Measurements from ENCODE around the gene HAGHL.

DNA sequence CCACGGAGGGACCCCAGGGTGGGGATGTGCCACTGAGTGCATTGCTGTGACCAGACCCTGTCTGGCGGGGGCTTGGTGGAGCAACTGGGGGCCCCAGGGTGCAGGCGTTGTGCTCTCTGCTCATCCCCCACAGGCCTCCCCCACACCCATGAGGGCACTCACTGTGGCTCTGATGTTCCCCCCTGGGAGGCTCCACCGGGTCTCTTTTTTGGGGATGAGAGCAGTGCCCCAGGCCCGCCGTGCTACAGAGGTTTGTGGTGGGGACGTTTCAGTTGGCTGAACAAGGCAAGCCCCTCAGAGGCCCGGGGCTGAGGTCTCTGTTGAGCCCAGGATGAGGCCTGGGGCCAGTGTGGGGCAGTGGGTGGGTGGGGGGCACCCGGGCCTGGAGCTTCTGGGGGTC lies 3.2 kb upstream of the HAGHL start:
- TF ChIP-seq, protein P1, sequence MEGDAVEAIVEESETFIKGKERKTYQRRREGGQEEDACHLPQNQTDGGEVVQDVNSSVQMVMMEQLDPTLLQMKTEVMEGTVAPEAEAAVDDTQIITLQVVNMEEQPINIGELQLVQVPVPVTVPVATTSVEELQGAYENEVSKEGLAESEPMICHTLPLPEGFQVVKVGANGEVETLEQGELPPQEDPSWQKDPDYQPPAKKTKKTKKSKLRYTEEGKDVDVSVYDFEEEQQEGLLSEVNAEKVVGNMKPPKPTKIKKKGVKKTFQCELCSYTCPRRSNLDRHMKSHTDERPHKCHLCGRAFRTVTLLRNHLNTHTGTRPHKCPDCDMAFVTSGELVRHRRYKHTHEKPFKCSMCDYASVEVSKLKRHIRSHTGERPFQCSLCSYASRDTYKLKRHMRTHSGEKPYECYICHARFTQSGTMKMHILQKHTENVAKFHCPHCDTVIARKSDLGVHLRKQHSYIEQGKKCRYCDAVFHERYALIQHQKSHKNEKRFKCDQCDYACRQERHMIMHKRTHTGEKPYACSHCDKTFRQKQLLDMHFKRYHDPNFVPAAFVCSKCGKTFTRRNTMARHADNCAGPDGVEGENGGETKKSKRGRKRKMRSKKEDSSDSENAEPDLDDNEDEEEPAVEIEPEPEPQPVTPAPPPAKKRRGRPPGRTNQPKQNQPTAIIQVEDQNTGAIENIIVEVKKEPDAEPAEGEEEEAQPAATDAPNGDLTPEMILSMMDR (IDR thresholded peaks at IDR 0.05 in 8 of 11, conservative IDR thresholded peaks at IDR 0.05 in 3 of 11) = no peak
- TF ChIP-seq POLR2A (IDR thresholded peaks at IDR 0.05) = no peak
- no peak for TF ChIP-seq POLR2AphosphoS5 (IDR thresholded peaks at IDR 0.05)

Data from spleen (tissue), 7 donors.